Caki2 (cell line): ENCODE results near the gene LPIN1. TPM values are rescaled to one million over a fixed set of nuclear protein-coding genes. Genes with fewer than 3 reads are reported as not detected.
"Not testable (repeated sequence)": the region's sequence is repeated elsewhere in the genome, so short reads cannot be mapped to it uniquely, and the experiment has no call there.

Experiments used
- DNase-seq: peaks from one replicate; pipeline ENCODE4 v3.0.0-alpha.2; 2015; ENCODE audit warnings: low read depth
- in situ Hi-C: cut with HindIII; loops from 2 replicates; pipeline ENCODE4 v1.10.0; 2016; ENCODE audit warnings: low sequenced_read_pairs, low pct_unique_long_range_greater_than_20kb, mixed read lengths
- total RNA-seq: library from RNA; depleted of rRNA; stranded (reverse); fragments of >200 nt; shearing (Covaris generic); gene quantifications from 2 replicates; pipeline ENCODE4 v1.2.3, GENCODE V29; 2014; ENCODE audit warnings: low replicate concordance

Gene LPIN1
- total RNA-seq, 1 experiment from 2014 or later, result 12.2 TPM

- DNase-seq, result no peak
- in situ Hi-C loops, result no loop called here
Observed at GRCh38 chr2:11711354-11711716, 35.1 kb upstream of the LPIN1 start.

- in situ Hi-C loops, result no loop called here
Observed at GRCh38 chr2:11711751-11712150, 34.7 kb upstream of the LPIN1 start.

GRCh38 chr2:11712866-11713265 lies 33.6 kb upstream of the LPIN1 start:
- in situ Hi-C loops, result no loop called here
- no peak for DNase-seq

More at GRCh38 chr2:11711751-11712150, 34.7 kb upstream of the LPIN1 start:
- DNase-seq, result no peak

GRCh38 chr2:11713815-11714214 lies 32.6 kb upstream of the LPIN1 start:
- DNase-seq, result no peak
- in situ Hi-C loops, result no loop called here

GRCh38 chr2:11715987-11716652 lies 30.3 kb upstream of the LPIN1 start:
- DNase-seq, result no peak
- in situ Hi-C loops, result no loop called here

- in situ Hi-C loops, result no loop called here
- no peak for DNase-seq
Observed at GRCh38 chr2:11716689-11717321, 29.6 kb upstream of the LPIN1 start.

GRCh38 chr2:11717623-11718022 lies 28.8 kb upstream of the LPIN1 start:
- in situ Hi-C loops, result no loop called here
- no peak for DNase-seq

- DNase-seq, result no peak
- in situ Hi-C loops, result no loop called here
Observed at GRCh38 chr2:11718606-11719005, 27.8 kb upstream of the LPIN1 start.

- in situ Hi-C loops, result no loop called here
- no peak for DNase-seq
Observed at GRCh38 chr2:11719230-11719977, 27.0 kb upstream of the LPIN1 start.

- in situ Hi-C loops, result no loop called here
- no peak for DNase-seq
Observed at GRCh38 chr2:11720752-11721151, 25.7 kb upstream of the LPIN1 start.

- DNase-seq, result no peak
- in situ Hi-C loops, result no loop called here
Observed at GRCh38 chr2:11722292-11723060, 24.0 kb upstream of the LPIN1 start.

GRCh38 chr2:11723061-11723371 lies 23.4 kb upstream of the LPIN1 start:
- no peak for DNase-seq
- in situ Hi-C loops, result no loop called here

- in situ Hi-C loops, result no loop called here
- no peak for DNase-seq
Observed at GRCh38 chr2:11724151-11724550, 22.3 kb upstream of the LPIN1 start.

- DNase-seq, result no peak
- in situ Hi-C loops, result no loop called here
Observed at GRCh38 chr2:11726384-11726783, 20.0 kb upstream of the LPIN1 start.

GRCh38 chr2:11729362-11730212 lies 16.8 kb upstream of the LPIN1 start:
- in situ Hi-C loops, result no loop called here
- no peak for DNase-seq

- in situ Hi-C loops, DNase-seq: not testable (repeated sequence)
Observed at GRCh38 chr2:11731214-11731984, 15.0 kb upstream of the LPIN1 start.

GRCh38 chr2:11732587-11732986 lies 13.8 kb upstream of the LPIN1 start:
- no peak for DNase-seq
- in situ Hi-C loops, result no loop called here
